ENCODE data around the gene NOTCH4.

GRCh38 chr6:32164295-32164694, 59.6 kb downstream of the NOTCH4 start, which contains the start of gene EGFL8:
- no peak for TF ChIP-seq GATA2 (IDR thresholded peaks at IDR 0.05; ENCODE audit: low read depth, low read length)
- TF ChIP-seq GATA3 (IDR thresholded peaks at IDR 0.05; ENCODE audit: low read depth, low read length): no peak
